ENCODE data around the gene NFIL3.

NFIL3 gene

GRCh38 chr9:91364702-91365101 is 58.9 kb downstream of the NFIL3 start:
- Histone ChIP-seq H3K4me1 (ENCODE audit: control insufficient read depth, low read depth, low read length) (peaks cover 11% of the 10 kb centered on the region), H3K27ac (ENCODE audit: low read length) (no peak overlapping the region), H3K27me3 (ENCODE audit: control insufficient read depth, insufficient read depth, low read length) (no peaks in the 10 kb centered on the region), H3K9ac (ENCODE audit: low read length) (no peak overlapping the region), H3K4me3 (ENCODE audit: low read length) (no peak overlapping the region), H3K9me3 (ENCODE audit: control insufficient read depth, low read depth, low read length) (no peaks in the 10 kb centered on the region), H3K36me3 (ENCODE audit: control insufficient read depth, low read depth, low read length) (no peaks in the 10 kb centered on the region)

DNA sequence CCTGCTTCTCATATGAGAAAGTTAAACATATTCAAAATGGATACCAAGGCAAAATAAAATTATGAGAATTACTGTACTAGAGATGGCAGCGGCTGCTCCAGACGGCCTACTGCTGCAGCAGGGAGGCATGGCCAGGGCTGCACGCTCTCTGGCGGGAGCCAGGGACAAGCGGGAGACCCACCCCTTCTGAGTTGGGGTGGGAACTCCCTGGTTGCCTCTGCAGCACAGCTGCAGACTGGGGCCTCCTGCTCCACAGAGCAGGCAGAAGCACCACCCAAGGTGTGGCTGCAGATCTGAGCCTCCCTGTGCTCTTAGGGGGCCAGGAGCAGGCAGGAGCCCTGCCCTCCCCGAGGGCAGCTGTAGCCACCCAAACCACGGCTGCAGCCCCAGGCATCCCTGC is 59.6 kb downstream of the NFIL3 start:
- Histone ChIP-seq H3K9ac (ENCODE audit: low read length) (no peak overlapping the region), H3K4me1 (ENCODE audit: control insufficient read depth, low read depth, low read length) (peaks cover 11% of the 10 kb centered on the region), H3K27me3 (ENCODE audit: control insufficient read depth, insufficient read depth, low read length) (no peaks in the 10 kb centered on the region), H3K4me3 (ENCODE audit: low read length) (no peak overlapping the region), H3K27ac (ENCODE audit: low read length) (no peak overlapping the region), H3K9me3 (ENCODE audit: control insufficient read depth, low read depth, low read length) (no peaks in the 10 kb centered on the region), H3K36me3 (ENCODE audit: control insufficient read depth, low read depth, low read length) (peaks cover 2% of the 10 kb centered on the region)

GRCh38 chr9:91362051-91362611 is 61.5 kb downstream of the NFIL3 start:
- Histone ChIP-seq H3K36me3 (ENCODE audit: control insufficient read depth, low read depth, low read length) (peaks cover 3% of the 10 kb centered on the region), H3K9ac (ENCODE audit: low read length) (no peak overlapping the region)

DNA sequence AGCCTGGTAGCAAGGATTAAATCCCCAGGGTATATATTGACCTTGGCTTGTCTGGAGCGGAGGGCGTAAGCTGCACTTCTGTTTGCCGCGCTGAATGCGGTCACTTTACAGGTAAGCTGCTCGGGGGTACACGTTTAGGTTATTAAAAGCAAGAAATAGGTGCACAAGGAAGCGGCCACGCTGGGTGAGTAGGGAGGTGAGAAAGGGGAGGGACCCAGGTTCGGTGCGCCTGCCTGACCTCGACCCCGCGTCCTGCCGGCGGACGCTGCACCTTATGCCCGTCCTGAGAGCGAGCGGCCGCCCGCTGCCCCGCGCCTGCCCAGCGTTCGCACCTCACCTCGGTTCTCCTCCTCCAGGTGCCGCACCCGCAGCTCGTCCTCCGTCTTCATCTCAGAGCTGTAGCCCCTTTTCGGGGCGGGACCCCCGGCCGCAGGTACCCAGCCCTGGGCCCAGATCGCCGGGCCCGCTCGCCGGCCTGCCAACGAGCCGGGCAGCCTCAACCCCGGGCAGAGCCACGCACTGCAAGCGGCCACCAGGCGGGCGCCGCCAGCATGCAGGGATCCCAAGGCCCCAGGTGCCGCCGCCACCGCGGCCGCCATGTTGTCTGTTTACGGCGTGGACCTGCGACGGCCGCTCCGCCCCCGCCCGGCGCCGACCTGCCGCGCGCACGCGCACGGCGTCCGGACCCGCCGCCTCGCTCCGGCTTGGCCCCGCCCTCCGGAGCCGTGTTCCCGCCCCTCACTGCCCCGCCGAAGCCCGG is 62.2 kb downstream of the NFIL3 start, which contains the start of gene AUH:
AUH (minus strand) TSS at position 628 of the 760 bp plus-strand sequence; CDS start at position 599, 29 bp downstream.
- Histone ChIP-seq H3K4me1 (ENCODE audit: control insufficient read depth, low read depth, low read length) (peaks cover 11% of the 10 kb centered on the region), H3K9ac (ENCODE audit: low read length) (peak within 1 kb of the TSS; percentile 90), H3K9me3 (ENCODE audit: control insufficient read depth, low read depth, low read length) (no peaks in the 10 kb centered on the region), H3K36me3 (ENCODE audit: control insufficient read depth, low read depth, low read length) (peaks cover 10% of the 10 kb centered on the region), H3K27ac (ENCODE audit: low read length) (peak within 1 kb of the TSS; percentile 88), H3K4me3 (ENCODE audit: low read length) (peak within 1 kb of the TSS; percentile 98), H3K27me3 (ENCODE audit: control insufficient read depth, insufficient read depth, low read length) (no peaks in the 10 kb centered on the region)

More at GRCh38 chr9:91362051-91362611, 61.5 kb downstream of the NFIL3 start:
- H3K27me3 ChIP-seq (ENCODE audit: control insufficient read depth, insufficient read depth, low read length), result no peaks in the 10 kb centered on the region
- no peaks in the 10 kb centered on the region for H3K9me3 ChIP-seq (ENCODE audit: control insufficient read depth, low read depth, low read length)
- H3K4me3 ChIP-seq (ENCODE audit: low read length), result peak overlapping the region; percentile 41
- peaks cover 11% of the 10 kb centered on the region for H3K4me1 ChIP-seq (ENCODE audit: control insufficient read depth, low read depth, low read length)
- H3K27ac ChIP-seq (ENCODE audit: low read length), result no peak overlapping the region

GRCh38 chr9:91360551-91361290 is 62.9 kb downstream of the NFIL3 start:
- H3K9me3 ChIP-seq (ENCODE audit: control insufficient read depth, low read depth, low read length), result no peaks in the 10 kb centered on the region
- peak overlapping the region; percentile 98 for H3K4me3 ChIP-seq (ENCODE audit: low read length)
- peak overlapping the region; percentile 88 for H3K27ac ChIP-seq (ENCODE audit: low read length)
- H3K27me3 ChIP-seq (ENCODE audit: control insufficient read depth, insufficient read depth, low read length), result no peaks in the 10 kb centered on the region
- peaks cover 11% of the 10 kb centered on the region for H3K4me1 ChIP-seq (ENCODE audit: control insufficient read depth, low read depth, low read length)
- peaks cover 12% of the 10 kb centered on the region for H3K36me3 ChIP-seq (ENCODE audit: control insufficient read depth, low read depth, low read length)
- peak overlapping the region; percentile 90 for H3K9ac ChIP-seq (ENCODE audit: low read length)

DNA sequence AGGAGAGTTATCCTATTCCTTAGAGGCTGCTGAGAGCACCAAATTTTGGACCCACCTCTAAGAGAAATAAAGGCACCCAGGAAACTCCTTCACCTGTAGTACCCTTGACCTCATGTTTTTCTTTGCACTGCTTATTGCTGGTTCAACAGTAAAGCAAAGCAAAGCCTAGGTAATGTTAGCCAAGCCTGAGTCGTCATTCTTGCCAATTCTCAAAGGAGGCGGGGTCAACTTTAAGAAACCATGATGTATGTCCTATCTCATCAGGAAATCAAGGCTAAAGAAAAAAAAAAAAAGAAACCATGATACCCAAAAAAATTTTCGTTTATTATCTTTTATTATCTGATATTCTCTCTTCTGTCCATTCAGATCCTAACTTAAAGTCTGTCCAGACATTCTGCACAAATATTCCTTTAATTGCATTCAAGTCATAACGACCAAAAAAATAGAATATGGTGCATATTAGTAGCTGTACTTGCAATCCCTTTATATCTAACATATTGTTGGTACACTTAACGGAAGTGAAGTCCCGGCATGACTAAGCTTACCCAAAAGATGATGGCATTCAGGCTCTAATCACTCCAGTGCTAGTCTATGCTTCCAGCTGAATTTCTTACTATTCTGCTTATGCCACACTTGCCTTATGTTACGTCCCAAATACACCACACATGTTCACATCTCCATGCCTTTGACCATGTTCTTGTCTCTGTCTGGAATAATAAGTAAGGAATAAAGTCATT is 63.7 kb downstream of the NFIL3 start:
- Histone ChIP-seq H3K4me3 (ENCODE audit: low read length) (peak overlapping the region; percentile 98), H3K4me1 (ENCODE audit: control insufficient read depth, low read depth, low read length) (peaks cover 11% of the 10 kb centered on the region), H3K9ac (ENCODE audit: low read length) (no peak overlapping the region)

DNA sequence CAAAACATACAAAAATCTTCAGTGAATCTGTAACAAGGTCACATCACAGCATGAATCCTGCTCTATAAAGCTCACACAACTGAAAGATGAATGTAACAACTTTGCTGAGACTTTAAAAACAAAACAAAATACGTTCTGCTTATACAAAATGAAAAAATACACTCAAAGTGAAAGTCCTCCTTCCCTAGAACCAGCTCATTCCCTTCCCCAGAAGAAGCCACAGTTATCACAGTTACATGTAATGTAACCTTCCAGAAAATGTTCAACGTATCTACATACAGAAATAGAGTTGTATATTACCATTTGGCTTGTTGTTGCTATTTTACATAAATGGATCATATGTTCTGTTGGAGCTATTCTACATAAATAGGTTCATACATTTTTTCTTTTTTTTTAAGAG is 64.5 kb downstream of the NFIL3 start:
- Histone ChIP-seq H3K4me1 (ENCODE audit: control insufficient read depth, low read depth, low read length) (peaks cover 11% of the 10 kb centered on the region), H3K4me3 (ENCODE audit: low read length) (no peak overlapping the region), H3K9ac (ENCODE audit: low read length) (no peak overlapping the region), H3K36me3 (ENCODE audit: control insufficient read depth, low read depth, low read length) (peaks cover 26% of the 10 kb centered on the region), H3K9me3 (ENCODE audit: control insufficient read depth, low read depth, low read length) (no peaks in the 10 kb centered on the region), H3K27ac (ENCODE audit: low read length) (no peak overlapping the region), H3K27me3 (ENCODE audit: control insufficient read depth, insufficient read depth, low read length) (no peaks in the 10 kb centered on the region)

More for the DNA sequence above, 63.7 kb downstream of the NFIL3 start:
- Histone ChIP-seq H3K36me3 (ENCODE audit: control insufficient read depth, low read depth, low read length) (peaks cover 20% of the 10 kb centered on the region), H3K27ac (ENCODE audit: low read length) (no peak overlapping the region), H3K9me3 (ENCODE audit: control insufficient read depth, low read depth, low read length) (no peaks in the 10 kb centered on the region), H3K27me3 (ENCODE audit: control insufficient read depth, insufficient read depth, low read length) (no peaks in the 10 kb centered on the region)
